HPDE6-E6E7 (cell line): ENCODE results near the gene NRDE2.

ENCODE experiments used
- DNase-seq: peaks from one replicate; pipeline ENCODE4 v3.0.0; 2011; ENCODE audit warnings: missing footprints; ENCODE audit errors: extremely low spot score

The NRDE2 gene

GRCh38 chr14:90299408-90299807 lies 32.3 kb downstream of the NRDE2 start:
- no peak for DNase-seq

GRCh38 chr14:90297876-90298629 lies 33.7 kb downstream of the NRDE2 start:
- no peak for DNase-seq

- no peak for DNase-seq
These were observed 35.1 kb downstream of the NRDE2 start for GRCh38 chr14:90296641-90297040.

- DNase-seq, result no peak
These were observed 35.7 kb downstream of the NRDE2 start for GRCh38 chr14:90295870-90296516.

GRCh38 chr14:90294872-90295271 lies 36.9 kb downstream of the NRDE2 start:
- DNase-seq, result no peak

- no peak for DNase-seq
These were observed 37.7 kb downstream of the NRDE2 start for GRCh38 chr14:90293766-90294730.

- DNase-seq, result no peak
These were observed 40.0 kb downstream of the NRDE2 start for GRCh38 chr14:90291699-90292098.

- DNase-seq, result no peak
These were observed 41.3 kb downstream of the NRDE2 start for GRCh38 chr14:90290337-90291011.

- no peak for DNase-seq
These were observed 42.9 kb downstream of the NRDE2 start for GRCh38 chr14:90288651-90289355.

GRCh38 chr14:90287791-90288190 lies 44.0 kb downstream of the NRDE2 start:
- DNase-seq, result no peak

- DNase-seq, result no peak
These were observed 50.0 kb downstream of the NRDE2 start for GRCh38 chr14:90281756-90282155.

GRCh38 chr14:90281261-90281660 lies 50.5 kb downstream of the NRDE2 start:
- DNase-seq, result peak; percentile 61

GRCh38 chr14:90280096-90280495 lies 51.6 kb downstream of the NRDE2 start:
- DNase-seq, result no peak

GRCh38 chr14:90278199-90279175 lies 53.3 kb downstream of the NRDE2 start:
- DNase-seq, result no peak

- no peak for DNase-seq
These were observed 54.1 kb downstream of the NRDE2 start for GRCh38 chr14:90277581-90278198.

GRCh38 chr14:90276646-90277367 lies 54.9 kb downstream of the NRDE2 start:
- DNase-seq, result no peak

- no peak for DNase-seq
These were observed 55.9 kb downstream of the NRDE2 start for GRCh38 chr14:90275820-90276219.

- no peak for DNase-seq
These were observed 56.3 kb downstream of the NRDE2 start for GRCh38 chr14:90275458-90275814.
